COLO668 (cell line): ENCODE results near the gene PSMD11.

Source experiments
- DNase-seq: peaks from one replicate; lab custom pipeline; 2025; ENCODE audit not compliant: unreplicated experiment; lab: John Stamatoyannopoulos, UW

PSMD11 gene

GRCh38 chr17:32464374-32464773, 20.1 kb downstream of the PSMD11 start:
- DNase-seq = no peak

DNA sequence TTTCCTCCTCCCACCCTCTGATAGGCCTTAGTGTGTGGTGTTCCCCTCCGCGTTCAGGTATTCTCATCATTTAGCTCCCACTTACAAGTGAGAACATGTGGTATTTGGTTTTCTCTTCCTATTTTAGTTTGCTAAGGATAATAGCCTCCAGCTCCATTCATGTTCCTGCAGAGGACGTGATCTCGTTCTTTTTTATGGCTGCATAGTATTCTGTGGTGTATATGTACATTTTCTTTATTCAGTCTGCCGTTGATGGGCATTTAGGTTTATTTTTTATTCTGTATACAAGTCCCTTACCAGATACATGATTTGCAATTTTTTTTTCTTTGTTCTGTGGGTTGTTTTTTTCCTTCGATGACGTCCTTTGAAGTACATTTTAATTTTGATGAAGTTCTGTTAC, 23.6 kb downstream of the PSMD11 start:
- no peak for DNase-seq

GRCh38 chr17:32470405-32471167, 26.3 kb downstream of the PSMD11 start:
- DNase-seq = no peak

- DNase-seq = no peak
These were observed 27.3 kb downstream of the PSMD11 start for GRCh38 chr17:32471652-32472051.

GRCh38 chr17:32475258-32475657, 30.9 kb downstream of the PSMD11 start:
- no peak for DNase-seq

- no peak for DNase-seq
These were observed 32.9 kb downstream of the PSMD11 start for GRCh38 chr17:32477220-32477619.

GRCh38 chr17:32479074-32479617, 34.8 kb downstream of the PSMD11 start:
- no peak for DNase-seq

- no peak for DNase-seq
These were observed 36.9 kb downstream of the PSMD11 start for GRCh38 chr17:32481193-32481592.

DNA sequence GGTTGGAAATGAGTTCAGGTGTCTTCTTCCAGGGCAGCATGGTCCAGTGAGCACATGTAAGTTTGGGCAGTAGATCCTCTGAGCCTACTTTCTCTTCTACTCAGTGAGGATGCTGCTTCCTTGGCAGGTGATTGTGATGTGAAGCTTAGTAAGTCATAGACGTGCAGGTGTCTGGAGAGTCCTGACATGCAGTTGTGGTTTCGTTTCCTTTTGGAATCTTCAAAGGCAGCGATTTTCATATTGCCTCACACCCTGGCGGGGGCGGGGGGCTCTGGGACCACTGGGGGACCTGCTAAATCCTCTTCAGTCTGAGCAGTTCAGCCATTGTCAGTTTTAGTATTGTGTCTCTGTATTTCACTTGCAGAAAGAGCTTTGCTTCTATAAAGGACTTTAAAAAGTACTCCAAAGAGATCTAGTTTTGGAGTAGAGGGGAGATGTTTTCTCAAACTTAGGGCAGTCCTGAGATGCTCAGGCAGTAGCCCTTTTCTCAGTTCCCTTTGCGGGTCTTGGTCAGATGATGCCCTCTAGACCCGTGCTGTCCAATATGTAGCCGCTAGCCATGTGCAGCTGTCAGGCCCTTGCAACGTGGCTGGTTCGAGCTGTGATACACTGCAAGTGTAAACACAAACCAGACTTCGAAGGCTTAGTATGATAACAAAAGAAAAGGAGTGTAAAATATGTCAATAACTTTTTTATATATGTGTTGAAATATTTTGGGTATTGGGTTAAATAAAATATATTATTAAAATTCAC, 38.4 kb downstream of the PSMD11 start:
- no peak for DNase-seq

GRCh38 chr17:32483451-32484019, 39.2 kb downstream of the PSMD11 start:
- DNase-seq = no peak

- DNase-seq = no peak
These were observed 39.7 kb downstream of the PSMD11 start for GRCh38 chr17:32484041-32484461.

GRCh38 chr17:32484628-32485027, 40.3 kb downstream of the PSMD11 start:
- no peak for DNase-seq

- no peak for DNase-seq
These were observed 41.2 kb downstream of the PSMD11 start for GRCh38 chr17:32485261-32486110.

GRCh38 chr17:32486111-32486700, 41.9 kb downstream of the PSMD11 start:
- peak; percentile 85 for DNase-seq

DNA sequence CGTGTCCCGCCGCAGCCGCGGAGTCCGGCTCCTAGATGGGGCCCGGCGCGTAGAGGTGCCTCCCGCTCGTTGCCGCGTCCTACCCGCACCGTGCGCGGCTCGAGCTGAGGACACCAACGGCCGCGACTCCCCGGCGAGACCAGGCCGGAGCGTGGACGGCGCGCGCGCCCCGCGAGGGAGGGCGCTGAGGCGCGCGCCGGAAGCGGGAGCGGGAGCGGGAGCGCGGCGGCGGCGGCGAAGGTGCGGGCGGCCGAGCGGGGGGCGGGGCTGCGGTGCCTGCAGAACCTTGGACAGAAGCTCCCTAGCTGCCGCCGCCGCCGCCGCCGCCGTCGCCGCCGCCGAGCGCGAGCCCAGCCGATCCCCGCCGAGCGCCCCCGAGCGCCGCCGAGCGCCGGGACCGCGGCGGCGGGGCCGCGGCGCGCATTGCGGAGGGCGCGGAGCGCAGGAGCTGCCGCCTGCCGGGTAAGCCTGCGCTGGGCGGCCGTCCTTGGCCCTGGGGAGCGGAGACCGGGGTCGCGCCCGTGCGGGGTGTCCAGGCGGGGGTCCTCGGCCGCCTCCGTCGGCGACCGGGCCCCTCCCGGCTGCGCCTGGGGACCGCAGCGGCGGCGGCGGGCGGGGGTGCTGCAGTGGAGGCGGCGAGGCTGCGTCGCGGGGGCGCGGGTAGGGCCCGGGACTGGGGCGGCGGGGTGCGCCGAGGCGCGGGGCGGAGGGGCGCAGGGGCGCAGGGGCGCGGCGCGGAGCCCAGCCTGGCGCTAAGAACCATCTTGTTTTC, 42.6 kb downstream of the PSMD11 start, which contains the start of gene CDK5R1:
CDK5R1 (plus strand) TSS at position 293 of the 772 bp plus-strand sequence. CDS start 628 bp downstream, outside the sequence.
- peak; percentile 77 for DNase-seq

DNA sequence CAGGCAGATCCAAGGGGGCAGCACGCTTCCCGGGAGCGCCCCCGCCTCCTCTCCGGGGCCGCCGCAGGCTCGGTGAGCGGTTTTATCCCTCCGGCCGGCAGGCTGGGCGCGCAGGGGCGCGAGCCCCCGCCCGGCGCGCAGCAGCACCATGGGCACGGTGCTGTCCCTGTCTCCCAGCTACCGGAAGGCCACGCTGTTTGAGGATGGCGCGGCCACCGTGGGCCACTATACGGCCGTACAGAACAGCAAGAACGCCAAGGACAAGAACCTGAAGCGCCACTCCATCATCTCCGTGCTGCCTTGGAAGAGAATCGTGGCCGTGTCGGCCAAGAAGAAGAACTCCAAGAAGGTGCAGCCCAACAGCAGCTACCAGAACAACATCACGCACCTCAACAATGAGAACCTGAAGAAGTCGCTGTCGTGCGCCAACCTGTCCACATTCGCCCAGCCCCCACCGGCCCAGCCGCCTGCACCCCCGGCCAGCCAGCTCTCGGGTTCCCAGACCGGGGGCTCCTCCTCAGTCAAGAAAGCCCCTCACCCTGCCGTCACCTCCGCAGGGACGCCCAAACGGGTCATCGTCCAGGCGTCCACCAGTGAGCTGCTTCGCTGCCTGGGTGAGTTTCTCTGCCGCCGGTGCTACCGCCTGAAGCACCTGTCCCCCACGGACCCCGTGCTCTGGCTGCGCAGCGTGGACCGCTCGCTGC, 43.3 kb downstream of the PSMD11 start:
- peak; percentile 38 for DNase-seq

- DNase-seq = no peak
These were observed 43.9 kb downstream of the PSMD11 start for GRCh38 chr17:32488177-32488542.

- no peak for DNase-seq
These were observed 44.4 kb downstream of the PSMD11 start for GRCh38 chr17:32488604-32489180.
